Panc1 (cell line): ENCODE measurements around the gene TMEM120B.

Experiments
- POLR2AphosphoS5 ChIP-seq: IDR thresholded peaks from 2 replicates; pipeline ENCODE4 v1.6.1; 2012; ENCODE audit warnings: mild to moderate bottlenecking, low read depth, low read length, moderate library complexity
- SIN3A ChIP-seq: IDR thresholded peaks from 2 replicates; pipeline ENCODE4 v1.6.1; 2012; ENCODE audit warnings: low read depth, mild to moderate bottlenecking, low read length, moderate library complexity, borderline replicate concordance; ENCODE audit not compliant: insufficient read depth
- TCF7L2 ChIP-seq: IDR thresholded peaks from 2 replicates; pipeline ENCODE4 v1.6.1; 2011; ENCODE audit warnings: mild to moderate bottlenecking, low read depth, low read length, inconsistent platforms
- TF ChIP-seq, protein P1 (sequence below): fragments of 450-650 bp; IDR thresholded peaks from 2 replicates; pipeline ENCODE4 v1.5.1; 2017; ENCODE audit warnings: mild to moderate bottlenecking
- TF ChIP-seq, protein P2 (sequence below), 2 experiments: IDR thresholded peaks; 2 replicates each; pipeline ENCODE4 v1.6.1; 2011 to 2012; ENCODE audit warnings: low read depth in 2 of 2, control low read depth in 1 of 2, low read length in 1 of 2, mild to moderate bottlenecking in 1 of 2, moderate library complexity in 1 of 2; ENCODE audit not compliant: insufficient read depth in 1 of 2

DNA sequence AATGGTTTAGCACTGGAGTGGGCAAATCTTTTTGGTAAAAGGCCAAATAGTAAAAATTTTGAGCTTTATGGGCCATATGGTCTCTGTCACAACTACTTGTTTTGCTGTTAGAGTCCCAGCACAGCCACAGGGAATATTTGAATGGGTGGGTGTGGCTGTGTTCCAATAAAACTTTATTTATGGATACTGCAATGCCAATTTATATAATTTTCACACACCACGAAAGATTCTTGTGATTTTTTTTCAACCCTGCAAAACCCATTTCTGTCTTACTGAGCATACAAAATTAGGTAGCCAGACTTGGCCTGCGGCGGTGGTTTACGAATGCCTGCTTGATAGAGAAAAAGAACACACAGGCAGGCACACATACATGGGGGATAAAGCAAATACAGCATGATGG, 28.3 kb downstream of the TMEM120B start:
- TF ChIP-seq, protein P1, sequence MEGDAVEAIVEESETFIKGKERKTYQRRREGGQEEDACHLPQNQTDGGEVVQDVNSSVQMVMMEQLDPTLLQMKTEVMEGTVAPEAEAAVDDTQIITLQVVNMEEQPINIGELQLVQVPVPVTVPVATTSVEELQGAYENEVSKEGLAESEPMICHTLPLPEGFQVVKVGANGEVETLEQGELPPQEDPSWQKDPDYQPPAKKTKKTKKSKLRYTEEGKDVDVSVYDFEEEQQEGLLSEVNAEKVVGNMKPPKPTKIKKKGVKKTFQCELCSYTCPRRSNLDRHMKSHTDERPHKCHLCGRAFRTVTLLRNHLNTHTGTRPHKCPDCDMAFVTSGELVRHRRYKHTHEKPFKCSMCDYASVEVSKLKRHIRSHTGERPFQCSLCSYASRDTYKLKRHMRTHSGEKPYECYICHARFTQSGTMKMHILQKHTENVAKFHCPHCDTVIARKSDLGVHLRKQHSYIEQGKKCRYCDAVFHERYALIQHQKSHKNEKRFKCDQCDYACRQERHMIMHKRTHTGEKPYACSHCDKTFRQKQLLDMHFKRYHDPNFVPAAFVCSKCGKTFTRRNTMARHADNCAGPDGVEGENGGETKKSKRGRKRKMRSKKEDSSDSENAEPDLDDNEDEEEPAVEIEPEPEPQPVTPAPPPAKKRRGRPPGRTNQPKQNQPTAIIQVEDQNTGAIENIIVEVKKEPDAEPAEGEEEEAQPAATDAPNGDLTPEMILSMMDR = no peak
- TF ChIP-seq TCF7L2 = no peak
- no peak for TF ChIP-seq SIN3A
- TF ChIP-seq POLR2AphosphoS5 = no peak
- TF ChIP-seq, protein P2, sequence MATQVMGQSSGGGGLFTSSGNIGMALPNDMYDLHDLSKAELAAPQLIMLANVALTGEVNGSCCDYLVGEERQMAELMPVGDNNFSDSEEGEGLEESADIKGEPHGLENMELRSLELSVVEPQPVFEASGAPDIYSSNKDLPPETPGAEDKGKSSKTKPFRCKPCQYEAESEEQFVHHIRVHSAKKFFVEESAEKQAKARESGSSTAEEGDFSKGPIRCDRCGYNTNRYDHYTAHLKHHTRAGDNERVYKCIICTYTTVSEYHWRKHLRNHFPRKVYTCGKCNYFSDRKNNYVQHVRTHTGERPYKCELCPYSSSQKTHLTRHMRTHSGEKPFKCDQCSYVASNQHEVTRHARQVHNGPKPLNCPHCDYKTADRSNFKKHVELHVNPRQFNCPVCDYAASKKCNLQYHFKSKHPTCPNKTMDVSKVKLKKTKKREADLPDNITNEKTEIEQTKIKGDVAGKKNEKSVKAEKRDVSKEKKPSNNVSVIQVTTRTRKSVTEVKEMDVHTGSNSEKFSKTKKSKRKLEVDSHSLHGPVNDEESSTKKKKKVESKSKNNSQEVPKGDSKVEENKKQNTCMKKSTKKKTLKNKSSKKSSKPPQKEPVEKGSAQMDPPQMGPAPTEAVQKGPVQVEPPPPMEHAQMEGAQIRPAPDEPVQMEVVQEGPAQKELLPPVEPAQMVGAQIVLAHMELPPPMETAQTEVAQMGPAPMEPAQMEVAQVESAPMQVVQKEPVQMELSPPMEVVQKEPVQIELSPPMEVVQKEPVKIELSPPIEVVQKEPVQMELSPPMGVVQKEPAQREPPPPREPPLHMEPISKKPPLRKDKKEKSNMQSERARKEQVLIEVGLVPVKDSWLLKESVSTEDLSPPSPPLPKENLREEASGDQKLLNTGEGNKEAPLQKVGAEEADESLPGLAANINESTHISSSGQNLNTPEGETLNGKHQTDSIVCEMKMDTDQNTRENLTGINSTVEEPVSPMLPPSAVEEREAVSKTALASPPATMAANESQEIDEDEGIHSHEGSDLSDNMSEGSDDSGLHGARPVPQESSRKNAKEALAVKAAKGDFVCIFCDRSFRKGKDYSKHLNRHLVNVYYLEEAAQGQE (IDR thresholded peaks at IDR 0.05; ENCODE audit: insufficient read depth in 1 of 2, low read depth in 2 of 2, low read length in 1 of 2) = no peak
